HEK293T (cell line): Measurements from ENCODE around the gene GPR82.

Source experiments
- CTCF ChIA-PET: fragments of 350-600 bp; formaldehyde crosslinking; extraction: SDS; loops from one replicate; lab custom pipeline; 2021; ENCODE audit warnings: antibody characterized with exemption, inconsistent platforms; lab: Yijun Ruan, JAX
- POLR2A ChIA-PET: fragments of 350-600 bp; formaldehyde crosslinking; extraction: SDS; loops from one replicate; lab custom pipeline; 2020; ENCODE audit warnings: antibody characterized with exemption, inconsistent platforms; lab: Yijun Ruan, JAX
- DNase-seq: peaks from one replicate; pipeline ENCODE4 v3.0.0; 2012; ENCODE audit warnings: mixed read lengths; ENCODE audit errors: extremely low spot score
- ARNT ChIP-seq: fragments of 450-650 bp; IDR thresholded peaks from 2 replicates; pipeline ENCODE4 v1.6.1; 2017; ENCODE audit warnings: mild to moderate bottlenecking
- BHLHE40 ChIP-seq: fragments of 450-650 bp; IDR thresholded peaks from 2 replicates; pipeline ENCODE4 v1.6.1; 2016; ENCODE audit warnings: mild to moderate bottlenecking, moderate library complexity, borderline replicate concordance
- CTBP1 ChIP-seq: fragments of 450-650 bp; IDR thresholded peaks from 2 replicates; pipeline ENCODE4 v1.6.1; 2016; ENCODE audit warnings: borderline replicate concordance
- ELF4 ChIP-seq: fragments of 450-650 bp; IDR thresholded peaks from 2 replicates; pipeline ENCODE4 v1.6.1; 2017; ENCODE audit warnings: antibody characterized with exemption
- FOXA1 ChIP-seq: fragments of 450-650 bp; IDR thresholded peaks from 2 replicates; pipeline ENCODE4 v1.6.1; 2016; ENCODE audit warnings: mild to moderate bottlenecking
- FOXK2 ChIP-seq: fragments of 450-650 bp; IDR thresholded peaks from 2 replicates; pipeline ENCODE4 v1.6.1; 2016; ENCODE audit warnings: mild to moderate bottlenecking
- FOXM1 ChIP-seq: fragments of 450-650 bp; IDR thresholded peaks from 2 replicates; pipeline ENCODE4 v1.6.1; 2017; ENCODE audit warnings: mild to moderate bottlenecking, borderline replicate concordance
- HDGF ChIP-seq: fragments of 450-650 bp; IDR thresholded peaks from 2 replicates; pipeline ENCODE4 v1.6.1; 2017; ENCODE audit warnings: antibody characterized with exemption, borderline replicate concordance
- L3MBTL2 ChIP-seq: fragments of 450-650 bp; conservative IDR thresholded peaks from 2 replicates; pipeline ENCODE4 v1.6.1; 2016; ENCODE audit warnings: mild to moderate bottlenecking
- LEF1 ChIP-seq: fragments of 450-650 bp; IDR thresholded peaks from 2 replicates; pipeline ENCODE4 v1.6.1; 2017; ENCODE audit warnings: mild to moderate bottlenecking, borderline replicate concordance
- NFRKB ChIP-seq: fragments of 450-650 bp; IDR thresholded peaks from 2 replicates; pipeline ENCODE4 v1.6.1; 2016; ENCODE audit warnings: mild to moderate bottlenecking, moderate library complexity
- PKNOX1 ChIP-seq: fragments of 450-650 bp; IDR thresholded peaks from 2 replicates; pipeline ENCODE4 v1.6.1; 2016
- SP1 ChIP-seq: fragments of 450-650 bp; IDR thresholded peaks from 2 replicates; pipeline ENCODE4 v1.6.1; 2017
- SUZ12 ChIP-seq: fragments of 450-650 bp; IDR thresholded peaks from 2 replicates; pipeline ENCODE4 v1.6.1; 2016; ENCODE audit warnings: mild to moderate bottlenecking
- TARDBP ChIP-seq: fragments of 450-650 bp; IDR thresholded peaks from 2 replicates; pipeline ENCODE4 v1.6.1; 2016
- ZNF384 ChIP-seq: fragments of 450-650 bp; IDR thresholded peaks from 2 replicates; pipeline ENCODE4 v1.6.1; 2016

The GPR82 gene

GRCh38 chrX:41722816-41723618 lies 964 bp upstream of the GPR82 start:
- DNase-seq = no peak
- no peak for TF ChIP-seq BHLHE40
- no peak for TF ChIP-seq TARDBP
- TF ChIP-seq FOXM1 = no peak
- no peak for TF ChIP-seq ELF4
- no peak for TF ChIP-seq NFRKB
- TF ChIP-seq ZNF384 = no peak
- no peak for TF ChIP-seq L3MBTL2
- TF ChIP-seq ARNT = no peak
- no peak for TF ChIP-seq SP1
- no peak for TF ChIP-seq LEF1
- TF ChIP-seq PKNOX1 = no peak
- TF ChIP-seq FOXK2 = no peak
- TF ChIP-seq HDGF = no peak
- no peak for TF ChIP-seq FOXA1
- no peak for TF ChIP-seq SUZ12
- no peak for TF ChIP-seq CTBP1
- ChIA-PET CTCF (no interaction called here), POLR2A (no interaction called here)

- no peak for DNase-seq
- TF ChIP-seq FOXM1 = no peak
- TF ChIP-seq HDGF = no peak
- TF ChIP-seq TARDBP = no peak
- POLR2A ChIA-PET = no interaction called here
- CTCF ChIA-PET = no interaction called here
Observed at GRCh38 chrX:41728125-41728524, 4.1 kb downstream of the GPR82 start.

- DNase-seq = no peak
- TF ChIP-seq HDGF (no peak), ARNT (no peak), ELF4 (no peak), FOXK2 (no peak), SP1 (no peak), FOXM1 (no peak), ZNF384 (no peak), FOXA1 (no peak), TARDBP (no peak), BHLHE40 (no peak)
- POLR2A ChIA-PET = no interaction called here
- CTCF ChIA-PET = interaction anchor here (0.6 kb wide), 1 partner anchor 53 kb away, joined by 6 read pairs; no protein-coding TSS in a partner anchor
Observed at GRCh38 chrX:41730081-41730480, 6.1 kb downstream of the GPR82 start.

- no peak for TF ChIP-seq ZNF384
- TF ChIP-seq ARNT = no peak
- no peak for TF ChIP-seq BHLHE40
- no peak for TF ChIP-seq PKNOX1
- no peak for TF ChIP-seq FOXM1
- TF ChIP-seq NFRKB = no peak
- TF ChIP-seq ELF4 = no peak
- TF ChIP-seq SP1 = no peak
- ChIA-PET POLR2A (no interaction called here), CTCF (interaction anchor here (0.8 kb wide), 1 partner anchor 28 kb away, joined by 3 read pairs; no protein-coding TSS in a partner anchor)
- DNase-seq = no peak
Observed at GRCh38 chrX:41732260-41732659, 8.3 kb downstream of the GPR82 start.

GRCh38 chrX:41733939-41734338 lies 10.0 kb downstream of the GPR82 start:
- POLR2A ChIA-PET = no interaction called here
- DNase-seq = no peak
- CTCF ChIA-PET = no interaction called here
- TF ChIP-seq L3MBTL2 = no peak
- no peak for TF ChIP-seq ZNF384
- TF ChIP-seq FOXM1 = no peak
- TF ChIP-seq NFRKB = no peak
- TF ChIP-seq HDGF = no peak

GRCh38 chrX:41734530-41734929 lies 10.5 kb downstream of the GPR82 start:
- TF ChIP-seq FOXK2 = no peak
- no peak for TF ChIP-seq TARDBP
- no peak for TF ChIP-seq ARNT
- no peak for TF ChIP-seq PKNOX1
- TF ChIP-seq CTBP1 = no peak
- TF ChIP-seq NFRKB = no peak
- no peak for TF ChIP-seq FOXM1
- TF ChIP-seq BHLHE40 = no peak
- TF ChIP-seq ELF4 = no peak
- no peak for TF ChIP-seq ZNF384
- TF ChIP-seq L3MBTL2 = no peak
- TF ChIP-seq SUZ12 = no peak
- no peak for TF ChIP-seq HDGF
- no peak for TF ChIP-seq FOXA1
- no peak for TF ChIP-seq LEF1
- no peak for TF ChIP-seq SP1
- CTCF ChIA-PET = no interaction called here
- DNase-seq = peak; percentile 25
- POLR2A ChIA-PET = no interaction called here

- POLR2A ChIA-PET = no interaction called here
- no peak for TF ChIP-seq BHLHE40
- no peak for TF ChIP-seq FOXM1
- TF ChIP-seq SUZ12 = no peak
- TF ChIP-seq ZNF384 = no peak
- TF ChIP-seq FOXA1 = no peak
- no peak for TF ChIP-seq ELF4
- no peak for TF ChIP-seq SP1
- no peak for TF ChIP-seq CTBP1
- TF ChIP-seq L3MBTL2 = no peak
- no peak for TF ChIP-seq TARDBP
- no peak for TF ChIP-seq ARNT
- no peak for TF ChIP-seq LEF1
- CTCF ChIA-PET = no interaction called here
- DNase-seq = no peak
Observed at GRCh38 chrX:41737065-41737464, 13.1 kb downstream of the GPR82 start.
